Inflammatory macrophage (primary cell): ENCODE data around the gene PRSS50.

ENCODE experiments used
- DNase-seq, 2 donors: peaks; one replicate each; pipeline ENCODE4 v3.0.0-alpha.2; 2020 to 2022

Gene PRSS50

GRCh38 chr3:46690798-46691197, 26.9 kb downstream of the PRSS50 start:
- no peak for DNase-seq

DNA sequence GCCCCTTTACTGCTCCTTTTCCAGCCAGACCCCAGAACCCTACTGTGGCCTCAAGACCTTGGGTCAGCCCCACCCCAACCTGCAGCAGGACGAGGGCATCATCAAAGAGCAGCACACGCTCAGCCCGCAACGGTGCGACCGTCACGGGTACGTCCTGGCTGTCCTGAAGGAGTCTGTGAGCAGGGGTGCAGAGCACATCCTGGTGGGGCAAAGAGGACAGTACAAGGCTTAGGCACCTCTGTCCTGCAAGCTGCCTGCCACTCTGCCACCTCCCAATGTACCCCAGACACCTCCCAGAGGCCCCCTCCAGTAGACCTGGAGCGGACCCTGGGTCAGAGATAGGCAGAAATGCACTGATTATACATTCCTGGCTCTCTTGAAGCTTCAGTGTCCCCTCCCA, 32.2 kb downstream of the PRSS50 start:
- no peak for DNase-seq

DNA sequence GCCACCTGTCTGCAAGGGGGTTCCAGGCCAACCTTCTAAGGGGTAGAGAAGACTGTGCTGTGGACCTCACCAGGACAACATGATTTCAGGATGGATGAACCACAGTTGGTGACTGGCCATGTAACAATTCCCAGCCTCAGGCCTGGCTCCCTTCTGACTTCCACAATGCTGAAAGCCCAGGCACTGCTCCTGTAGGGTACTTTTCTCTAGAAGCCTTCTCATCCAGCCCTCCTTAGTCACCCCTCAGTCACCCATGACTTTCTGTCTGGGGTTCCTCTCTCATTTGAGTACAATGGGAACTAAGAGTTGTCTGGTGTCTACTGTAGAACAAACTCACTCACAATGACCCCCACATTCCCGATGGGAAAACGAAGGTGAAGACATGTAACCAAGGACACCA, 32.8 kb downstream of the PRSS50 start:
- peak in 1 of 2 donors; percentile 7 for DNase-seq

GRCh38 chr3:46682974-46683373, 34.7 kb downstream of the PRSS50 start:
- no peak for DNase-seq

GRCh38 chr3:46681856-46682540, 35.7 kb downstream of the PRSS50 start:
- DNase-seq, result peak; percentile 50 to 66

DNA sequence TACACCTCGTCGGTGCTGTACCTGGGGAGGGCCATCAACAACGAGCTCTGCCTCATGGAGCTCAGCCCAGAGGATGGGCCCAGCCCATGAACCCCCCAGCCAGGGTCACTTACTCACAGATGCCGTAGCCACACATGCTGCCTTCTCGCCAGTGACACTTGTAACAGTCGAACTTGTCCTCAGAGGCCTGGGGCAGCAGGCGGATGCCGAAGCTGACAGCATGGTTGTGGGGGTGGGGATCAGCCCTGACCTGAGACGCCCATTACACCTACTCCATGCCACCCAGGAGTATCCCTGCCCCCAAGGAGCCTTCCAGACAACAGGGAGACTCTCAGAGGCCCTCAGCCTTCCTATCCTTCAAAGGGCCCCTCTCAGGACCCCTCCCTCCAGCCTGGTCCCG, 36.3 kb downstream of the PRSS50 start:
- no peak for DNase-seq

- no peak for DNase-seq
These were observed 37.3 kb downstream of the PRSS50 start for GRCh38 chr3:46680298-46680826.

- no peak for DNase-seq
These were observed 38.0 kb downstream of the PRSS50 start for GRCh38 chr3:46679681-46680080.

GRCh38 chr3:46678280-46678679, 39.4 kb downstream of the PRSS50 start:
- DNase-seq, result no peak

GRCh38 chr3:46677411-46677726, 40.3 kb downstream of the PRSS50 start:
- DNase-seq, result peak; percentile 10 to 41

- no peak for DNase-seq
These were observed 40.9 kb downstream of the PRSS50 start for GRCh38 chr3:46676601-46677410.

DNA sequence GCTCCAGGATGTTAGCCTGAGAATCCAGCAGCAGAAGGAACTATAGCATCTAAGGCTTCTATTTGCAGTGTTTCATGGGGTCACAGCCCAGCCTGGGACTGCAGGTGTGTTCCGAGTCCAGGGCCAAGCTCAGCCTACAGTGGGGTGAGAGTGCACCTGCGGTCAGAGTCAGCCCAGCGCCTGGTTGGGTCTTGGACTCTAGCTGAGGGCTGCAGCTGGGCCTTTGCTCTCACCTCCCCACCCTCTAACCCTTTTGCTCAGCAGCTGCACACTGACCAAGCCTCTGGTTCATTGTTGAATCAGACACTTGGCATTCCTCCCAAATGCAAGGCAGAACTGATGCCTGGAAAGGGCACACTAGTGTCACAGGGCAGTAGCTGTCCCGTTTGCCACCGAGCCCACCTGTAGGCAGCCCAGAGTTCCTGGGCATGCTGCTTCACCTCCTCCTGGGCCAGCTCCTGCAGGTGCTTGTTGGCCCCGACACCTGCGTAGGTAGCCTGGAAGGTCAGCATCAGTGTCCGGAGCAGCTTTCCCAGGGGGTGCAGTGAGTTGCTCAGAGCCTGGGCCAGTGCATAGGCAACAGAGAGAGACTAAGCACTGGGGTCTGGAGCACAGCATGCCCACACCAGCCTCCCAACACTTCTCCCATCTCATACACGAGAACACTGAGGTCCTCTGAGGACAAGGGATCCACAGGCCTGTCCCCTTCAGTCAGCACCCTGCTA, 41.7 kb downstream of the PRSS50 start:
- no peak for DNase-seq

- no peak for DNase-seq
These were observed 42.2 kb downstream of the PRSS50 start for GRCh38 chr3:46675426-46675825.

- DNase-seq, result no peak
These were observed 43.4 kb downstream of the PRSS50 start for GRCh38 chr3:46674031-46674845.

- no peak for DNase-seq
These were observed 44.3 kb downstream of the PRSS50 start for GRCh38 chr3:46673151-46674030.

- no peak for DNase-seq
These were observed 45.3 kb downstream of the PRSS50 start for GRCh38 chr3:46672349-46672695.

DNA sequence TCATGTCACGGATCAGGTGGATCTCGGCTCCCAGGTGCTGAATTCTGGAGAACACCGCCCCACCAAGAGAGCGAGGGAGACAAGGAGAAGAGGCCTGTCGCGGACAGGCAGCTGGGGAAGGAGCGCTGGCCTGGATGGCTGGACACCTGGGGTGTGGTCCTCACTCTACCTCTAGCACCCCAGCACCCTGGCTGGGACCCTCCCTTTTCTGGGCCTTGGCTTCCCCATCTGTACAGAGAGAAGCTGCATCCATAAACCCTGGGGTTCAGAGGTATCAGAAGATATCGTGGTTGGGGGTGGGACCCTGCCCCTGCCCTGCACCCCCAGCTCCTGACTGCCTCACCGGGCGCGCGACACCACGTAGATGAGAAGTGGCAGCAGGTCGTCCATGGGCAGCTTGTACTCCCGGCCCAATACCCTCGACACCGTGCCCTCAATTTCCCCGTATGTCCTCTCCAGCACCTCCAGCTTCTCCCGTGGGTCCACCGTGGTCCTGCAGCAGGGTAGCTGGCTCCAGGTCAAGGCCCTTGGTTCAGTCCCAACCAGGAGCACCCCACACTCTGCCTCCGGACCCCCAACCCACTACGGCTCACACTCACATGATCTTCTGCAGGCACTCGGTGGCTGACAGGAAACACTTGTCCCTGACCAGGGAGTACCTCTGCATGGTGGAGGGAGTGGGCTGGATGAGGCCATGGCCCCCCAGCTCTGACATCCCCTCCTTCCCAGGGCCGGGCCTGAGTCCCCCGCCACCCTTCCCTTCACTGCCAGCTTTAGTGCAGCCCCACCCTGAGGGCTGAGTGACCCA, 45.9 kb downstream of the PRSS50 start:
- DNase-seq, result no peak

GRCh38 chr3:46670891-46671427, 46.7 kb downstream of the PRSS50 start:
- no peak for DNase-seq

DNA sequence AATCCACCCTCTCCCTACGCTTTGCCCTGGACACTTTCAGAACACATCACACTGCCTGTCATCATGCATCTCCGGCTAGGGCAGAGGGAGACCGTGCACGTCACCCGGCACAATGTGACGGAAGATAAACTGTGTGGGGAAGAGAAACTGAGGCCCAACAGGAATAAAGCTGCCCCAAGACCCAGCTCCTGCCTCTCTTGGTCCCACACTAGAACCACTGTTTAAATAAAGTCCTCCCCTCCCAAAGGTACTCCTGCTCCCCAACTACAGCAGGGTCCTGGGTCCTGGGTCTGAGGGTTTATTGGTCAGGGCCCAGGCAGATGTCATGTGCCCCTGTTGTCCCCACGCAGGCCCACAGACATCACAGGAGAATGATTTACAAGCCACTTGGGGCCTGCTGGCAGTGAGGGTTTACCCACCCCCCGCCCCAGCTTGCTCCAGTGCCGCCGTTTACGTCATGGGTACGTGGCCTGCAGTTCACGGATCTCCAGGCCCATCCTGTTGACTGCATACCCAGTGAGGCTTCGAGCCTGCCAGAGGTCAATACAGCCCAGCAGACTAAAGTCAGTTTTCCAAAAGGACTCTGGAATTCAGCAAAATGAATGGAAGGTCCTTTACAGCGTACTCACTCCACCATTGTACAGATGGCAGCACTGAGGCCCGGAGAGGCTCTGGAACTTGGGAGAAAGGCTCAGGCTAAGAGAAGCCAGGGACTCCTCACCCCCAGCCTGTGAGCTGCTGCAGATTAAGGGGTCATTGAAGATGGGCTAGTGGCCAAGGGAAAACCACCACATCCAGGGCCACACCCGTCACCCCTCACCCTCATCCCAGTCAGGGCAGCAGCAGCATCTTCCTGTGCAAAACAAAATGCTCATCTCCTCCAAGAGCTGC, 47.4 kb downstream of the PRSS50 start:
- no peak for DNase-seq
